HEK293T (cell line): ENCODE data around the gene GPR146.

Experiments used
- BHLHE40 ChIP-seq: fragments of 450-650 bp; IDR thresholded peaks from 2 replicates; pipeline ENCODE4 v1.6.1; 2016; ENCODE audit warnings: mild to moderate bottlenecking, moderate library complexity, borderline replicate concordance
- CTBP1 ChIP-seq: fragments of 450-650 bp; IDR thresholded peaks from 2 replicates; pipeline ENCODE4 v1.6.1; 2016; ENCODE audit warnings: borderline replicate concordance
- ELF4 ChIP-seq: fragments of 450-650 bp; IDR thresholded peaks from 2 replicates; pipeline ENCODE4 v1.6.1; 2017; ENCODE audit warnings: antibody characterized with exemption
- FOXA1 ChIP-seq: fragments of 450-650 bp; IDR thresholded peaks from 2 replicates; pipeline ENCODE4 v1.6.1; 2016; ENCODE audit warnings: mild to moderate bottlenecking
- FOXM1 ChIP-seq: fragments of 450-650 bp; IDR thresholded peaks from 2 replicates; pipeline ENCODE4 v1.6.1; 2017; ENCODE audit warnings: mild to moderate bottlenecking, borderline replicate concordance
- HDGF ChIP-seq: fragments of 450-650 bp; IDR thresholded peaks from 2 replicates; pipeline ENCODE4 v1.6.1; 2017; ENCODE audit warnings: antibody characterized with exemption, borderline replicate concordance
- L3MBTL2 ChIP-seq: fragments of 450-650 bp; conservative IDR thresholded peaks from 2 replicates; pipeline ENCODE4 v1.6.1; 2016; ENCODE audit warnings: mild to moderate bottlenecking
- LEF1 ChIP-seq: fragments of 450-650 bp; IDR thresholded peaks from 2 replicates; pipeline ENCODE4 v1.6.1; 2017; ENCODE audit warnings: mild to moderate bottlenecking, borderline replicate concordance
- SP1 ChIP-seq: fragments of 450-650 bp; IDR thresholded peaks from 2 replicates; pipeline ENCODE4 v1.6.1; 2017
- TARDBP ChIP-seq: fragments of 450-650 bp; IDR thresholded peaks from 2 replicates; pipeline ENCODE4 v1.6.1; 2016
- ZNF384 ChIP-seq: fragments of 450-650 bp; IDR thresholded peaks from 2 replicates; pipeline ENCODE4 v1.6.1; 2016
- TF ChIP-seq, protein P1 (sequence below): fragments of 450-650 bp; IDR thresholded peaks from 2 replicates; pipeline ENCODE4 v1.6.1; 2016

GRCh38 chr7:1090236-1090635 lies 45.9 kb downstream of the GPR146 start:
- TF ChIP-seq, protein P1, sequence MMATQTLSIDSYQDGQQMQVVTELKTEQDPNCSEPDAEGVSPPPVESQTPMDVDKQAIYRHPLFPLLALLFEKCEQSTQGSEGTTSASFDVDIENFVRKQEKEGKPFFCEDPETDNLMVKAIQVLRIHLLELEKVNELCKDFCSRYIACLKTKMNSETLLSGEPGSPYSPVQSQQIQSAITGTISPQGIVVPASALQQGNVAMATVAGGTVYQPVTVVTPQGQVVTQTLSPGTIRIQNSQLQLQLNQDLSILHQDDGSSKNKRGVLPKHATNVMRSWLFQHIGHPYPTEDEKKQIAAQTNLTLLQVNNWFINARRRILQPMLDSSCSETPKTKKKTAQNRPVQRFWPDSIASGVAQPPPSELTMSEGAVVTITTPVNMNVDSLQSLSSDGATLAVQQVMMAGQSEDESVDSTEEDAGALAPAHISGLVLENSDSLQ, result no peak
- TF ChIP-seq BHLHE40 (no peak), HDGF (no peak), L3MBTL2 (no peak), FOXM1 (no peak), CTBP1 (no peak), TARDBP (no peak), ELF4 (no peak), FOXA1 (no peak), SP1 (no peak), LEF1 (no peak), ZNF384 (no peak)
